Activated CD4-positive, alpha-beta T cell treated with anti-CD3 and anti-CD28 coated beads, Interleukin-2, amount 50 U/mL, for 48 hours (primary cell): ENCODE measurements around the gene CAVIN1.
A peak's percentile ranks its signal among the peaks of the same experiment; 100 is the strongest.
"Not testable (repeated sequence)": the region's sequence is repeated elsewhere in the genome, so short reads cannot be mapped to it uniquely, and the experiment has no call there.

Experiments
- DNase-seq, 2 experiments: peaks; one replicate each; pipeline ENCODE4 v3.0.0-alpha.2; 2020

Gene CAVIN1

GRCh38 chr17:42429726-42430447 lies 6.8 kb upstream of the CAVIN1 start:
- no peak for DNase-seq

- DNase-seq = peak; percentile 28 to 41
Observed at GRCh38 chr17:42428141-42428944, 5.3 kb upstream of the CAVIN1 start.

- no peak for DNase-seq
Observed at GRCh38 chr17:42424991-42425610, 2.0 kb upstream of the CAVIN1 start.

GRCh38 chr17:42423766-42424165 lies 710 bp upstream of the CAVIN1 start:
- DNase-seq = no peak

- peak; percentile 37 to 44 for DNase-seq
Observed at GRCh38 chr17:42422412-42422957, 571 bp downstream of the CAVIN1 start.

GRCh38 chr17:42421507-42422338 lies 1.3 kb downstream of the CAVIN1 start:
- no peak for DNase-seq

GRCh38 chr17:42421136-42421506 lies 1.9 kb downstream of the CAVIN1 start:
- no peak for DNase-seq

- not testable (repeated sequence) for DNase-seq
Observed at GRCh38 chr17:42417981-42418380, 5.1 kb downstream of the CAVIN1 start.

GRCh38 chr17:42414704-42415409 lies 8.2 kb downstream of the CAVIN1 start:
- DNase-seq = peak; percentile 62 to 68

- no peak for DNase-seq
Observed at GRCh38 chr17:42413464-42414040, 9.5 kb downstream of the CAVIN1 start.

- no peak for DNase-seq
Observed at GRCh38 chr17:42411905-42412679, 11.0 kb downstream of the CAVIN1 start.

- no peak for DNase-seq
Observed at GRCh38 chr17:42411361-42411760, 11.7 kb downstream of the CAVIN1 start.

- no peak for DNase-seq
Observed at GRCh38 chr17:42410319-42410685, 12.8 kb downstream of the CAVIN1 start.

- no peak for DNase-seq
Observed at GRCh38 chr17:42409523-42410318, 13.3 kb downstream of the CAVIN1 start.

GRCh38 chr17:42408061-42408460 lies 15.0 kb downstream of the CAVIN1 start:
- no peak for DNase-seq

GRCh38 chr17:42407289-42407836 lies 15.7 kb downstream of the CAVIN1 start:
- peak; percentile 48 to 59 for DNase-seq

GRCh38 chr17:42406615-42407288 lies 16.3 kb downstream of the CAVIN1 start:
- DNase-seq = no peak

- DNase-seq = peak; percentile 88 to 90
Observed at GRCh38 chr17:42405963-42406495, 17.0 kb downstream of the CAVIN1 start.

GRCh38 chr17:42405076-42405475 lies 18.0 kb downstream of the CAVIN1 start:
- no peak for DNase-seq
